ENCODE measurements around the gene IFNK.

GRCh38 chr9:27566118-27566517 is 42.0 kb downstream of the IFNK start:
- TF ChIP-seq CTCF (IDR thresholded peaks at IDR 0.05; ENCODE audit: insufficient read depth, low read depth, low read length): no peak
- TF ChIP-seq EZH2 (IDR thresholded peaks at IDR 0.05; ENCODE audit: insufficient read depth, low read length): no peak

All from astrocyte (in vitro differentiated cells and primary cell).